ENCODE results near the gene PCNX1.

PCNX1 gene

GRCh38 chr14:71136386-71137060, 229.3 kb downstream of the PCNX1 start:
- no peaks in the 10 kb centered on the region for H3K79me1 ChIP-seq (replicated peaks; ENCODE audit: low read length, poor library complexity, severe bottlenecking)
- H3K18ac ChIP-seq (ENCODE audit: low read depth in 1 of 2, low read length in 2 of 2), result no peak overlapping the region
- H3K27ac ChIP-seq (ENCODE audit: low read length, poor library complexity, severe bottlenecking), result no peak overlapping the region
- no peak overlapping the region for H2BK5ac ChIP-seq (ENCODE audit: low read depth, low read length, poor library complexity, severe bottlenecking)
- no peak overlapping the region for H3K4me3 ChIP-seq (ENCODE audit: insufficient read depth in 1 of 2, low read depth in 1 of 2, low read length in 2 of 2)
- no peaks in the 10 kb centered on the region for H3K9me3 ChIP-seq (ENCODE audit: control insufficient read depth, low read length)
- no peak overlapping the region for H3K23ac ChIP-seq (ENCODE audit: low read length in 2 of 2)
- 93% methylated on average over 8 of the region's 9 CpGs for WGBS
- no peak overlapping the region for H3K4me2 ChIP-seq (ENCODE audit: low read length, poor library complexity, severe bottlenecking)
- H3K36me3 ChIP-seq (ENCODE audit: control insufficient read depth in 1 of 2, insufficient read depth in 2 of 2, low read depth in 1 of 2, low read length in 2 of 2), result no peaks in the 10 kb centered on the region
- DNase-seq, result no peak
- no peak overlapping the region for H2AK5ac ChIP-seq (ENCODE audit: low read length, severe bottlenecking)
- no peak overlapping the region for H3K9ac ChIP-seq (ENCODE audit: low read length)
- peak overlapping the region; percentile 30 for H2BK15ac ChIP-seq (ENCODE audit: low read depth, poor library complexity, severe bottlenecking)
- no peak overlapping the region for H2BK120ac ChIP-seq (ENCODE audit: low read depth, low read length)
- no peak overlapping the region for H4K8ac ChIP-seq (ENCODE audit: low read length)
- H4K91ac ChIP-seq (ENCODE audit: low read length), result no peak overlapping the region
- H2AFZ ChIP-seq (ENCODE audit: low read depth, low read length), result no peak overlapping the region
- H3K14ac ChIP-seq (ENCODE audit: low read length in 2 of 2), result no peak overlapping the region
- H3K4me1 ChIP-seq (ENCODE audit: control insufficient read depth, insufficient read depth, low read depth, low read length), result peaks cover 6% of the 10 kb centered on the region
- H2BK12ac ChIP-seq (ENCODE audit: low read length in 2 of 2), result no peak overlapping the region
- no peaks in the 10 kb centered on the region for H3K27me3 ChIP-seq (ENCODE audit: control insufficient read depth in 1 of 2, insufficient read depth in 1 of 2, low read length in 2 of 2)
- no peak overlapping the region for H3K4ac ChIP-seq (ENCODE audit: low read depth in 1 of 2, low read length in 2 of 2)

GRCh38 chr14:71137536-71138447, 230.5 kb downstream of the PCNX1 start:
- DNase-seq, result no peak
- peak overlapping the region in 1 of 2 experiments; percentile 12 for H3K4ac ChIP-seq (ENCODE audit: low read depth in 1 of 2, low read length in 2 of 2)
- no peaks in the 10 kb centered on the region for H3K79me1 ChIP-seq (replicated peaks; ENCODE audit: low read length, poor library complexity, severe bottlenecking)
- peak overlapping the region in 1 of 2 experiments; percentile 47 for H3K23ac ChIP-seq (ENCODE audit: low read length in 2 of 2)
- H4K91ac ChIP-seq (ENCODE audit: low read length), result no peak overlapping the region
- H3K4me2 ChIP-seq (ENCODE audit: low read length, poor library complexity, severe bottlenecking), result no peak overlapping the region
- no peak overlapping the region for H2AFZ ChIP-seq (ENCODE audit: low read depth, low read length)
- no peak overlapping the region for H3K9ac ChIP-seq (ENCODE audit: low read length)
- no peaks in the 10 kb centered on the region for H3K27me3 ChIP-seq (ENCODE audit: control insufficient read depth in 1 of 2, insufficient read depth in 1 of 2, low read length in 2 of 2)
- no peak overlapping the region for H3K14ac ChIP-seq (ENCODE audit: low read length in 2 of 2)
- no peak overlapping the region for H2BK12ac ChIP-seq (ENCODE audit: low read length in 2 of 2)
- no peak overlapping the region for H3K4me3 ChIP-seq (ENCODE audit: insufficient read depth in 1 of 2, low read depth in 1 of 2, low read length in 2 of 2)
- no peak overlapping the region for H3K18ac ChIP-seq (ENCODE audit: low read depth in 1 of 2, low read length in 2 of 2)
- peak overlapping the region; percentile 60 for H2BK15ac ChIP-seq (ENCODE audit: low read depth, poor library complexity, severe bottlenecking)
- peaks cover 6% of the 10 kb centered on the region for H3K4me1 ChIP-seq (ENCODE audit: control insufficient read depth, insufficient read depth, low read depth, low read length)
- H3K9me3 ChIP-seq (ENCODE audit: control insufficient read depth, low read length), result no peaks in the 10 kb centered on the region
- H2BK5ac ChIP-seq (ENCODE audit: low read depth, low read length, poor library complexity, severe bottlenecking), result no peak overlapping the region
- H3K27ac ChIP-seq (ENCODE audit: low read length, poor library complexity, severe bottlenecking), result no peak overlapping the region
- H4K8ac ChIP-seq (ENCODE audit: low read length), result no peak overlapping the region
- no peak overlapping the region for H2BK120ac ChIP-seq (ENCODE audit: low read depth, low read length)
- WGBS, result 89% methylated on average over 5 of the region's 5 CpGs
- H3K36me3 ChIP-seq (ENCODE audit: control insufficient read depth in 1 of 2, insufficient read depth in 2 of 2, low read depth in 1 of 2, low read length in 2 of 2), result no peaks in the 10 kb centered on the region
- no peak overlapping the region for H2AK5ac ChIP-seq (ENCODE audit: low read length, severe bottlenecking)

- H3K36me3 ChIP-seq (ENCODE audit: control insufficient read depth in 1 of 2, insufficient read depth in 2 of 2, low read depth in 1 of 2, low read length in 2 of 2), result no peaks in the 10 kb centered on the region
- no peak overlapping the region for H2BK12ac ChIP-seq (ENCODE audit: low read length in 2 of 2)
- H3K4me2 ChIP-seq (ENCODE audit: low read length, poor library complexity, severe bottlenecking), result no peak overlapping the region
- H3K14ac ChIP-seq (ENCODE audit: low read length in 2 of 2), result no peak overlapping the region
- no peak overlapping the region for H3K23ac ChIP-seq (ENCODE audit: low read length in 2 of 2)
- H3K4me1 ChIP-seq (ENCODE audit: control insufficient read depth, insufficient read depth, low read depth, low read length), result peaks cover 8% of the 10 kb centered on the region
- H2BK15ac ChIP-seq (ENCODE audit: low read depth, poor library complexity, severe bottlenecking), result no peak overlapping the region
- no peak overlapping the region for H3K18ac ChIP-seq (ENCODE audit: low read depth in 1 of 2, low read length in 2 of 2)
- H2AK5ac ChIP-seq (ENCODE audit: low read length, severe bottlenecking), result no peak overlapping the region
- H3K4ac ChIP-seq (ENCODE audit: low read depth in 1 of 2, low read length in 2 of 2), result no peak overlapping the region
- peak overlapping the region in 1 of 2 experiments; percentile 52 for H3K4me3 ChIP-seq (ENCODE audit: insufficient read depth in 1 of 2, low read depth in 1 of 2, low read length in 2 of 2)
- DNase-seq, result peak; percentile 54
- no peaks in the 10 kb centered on the region for H3K9me3 ChIP-seq (ENCODE audit: control insufficient read depth, low read length)
- H4K8ac ChIP-seq (ENCODE audit: low read length), result peak overlapping the region; percentile 35
- no peak overlapping the region for H2BK120ac ChIP-seq (ENCODE audit: low read depth, low read length)
- H3K27me3 ChIP-seq (ENCODE audit: control insufficient read depth in 1 of 2, insufficient read depth in 1 of 2, low read length in 2 of 2), result no peaks in the 10 kb centered on the region
- no peak overlapping the region for H2BK5ac ChIP-seq (ENCODE audit: low read depth, low read length, poor library complexity, severe bottlenecking)
- H3K79me1 ChIP-seq (replicated peaks; ENCODE audit: low read length, poor library complexity, severe bottlenecking), result no peaks in the 10 kb centered on the region
- H2AFZ ChIP-seq (ENCODE audit: low read depth, low read length), result no peak overlapping the region
- H3K9ac ChIP-seq (ENCODE audit: low read length), result peak overlapping the region; percentile 14
- no peak overlapping the region for H3K27ac ChIP-seq (ENCODE audit: low read length, poor library complexity, severe bottlenecking)
- WGBS, result 35% methylated on average over 14 of the region's 14 CpGs
- peak overlapping the region; percentile 62 for H4K91ac ChIP-seq (ENCODE audit: low read length)
Measured at GRCh38 chr14:71138448-71139293, 231.4 kb downstream of the PCNX1 start.

Measured in mesenchymal stem cell (in vitro differentiated cells and primary cell).